K562 (cell line): Measurements from ENCODE around the gene PKP1. TPM values are rescaled to one million over a fixed set of nuclear protein-coding genes. Genes with fewer than 3 reads are reported as not detected.

Source experiments
- ATAC-seq: fragments of 200-7000 bp; cut with Tn5 transposase; 3 replicates; pipeline ENCODE4 v1.9.1; 2020; ENCODE audit warnings: moderate library complexity
- BruUV-seq: library from RNA; stranded (reverse); fragments of 400-500 nt; replicated peaks from 2 replicates; lab custom pipeline; 2021; lab: Mats Ljungman, UMichigan
- CTCF ChIA-PET: fragments of 300-600 bp; formaldehyde crosslinking; extraction: SDS; loops from one replicate; lab custom pipeline; 2021; ENCODE audit warnings: low intra/inter-chr PET ratio; lab: Yijun Ruan, JAX
- POLR2A ChIA-PET: fragments of 300-600, 350-650 bp; sonication (Branson Sonifier 250); formaldehyde crosslinking; extraction: SDS; loops from one replicate; lab custom pipeline; 2021; ENCODE audit warnings: antibody characterized with exemption, inconsistent platforms; lab: Yijun Ruan, JAX
- DNase-seq, 4 experiments: peaks; one replicate each; pipeline versions ENCODE4 v3.0.0 to v3.0.0-alpha.2; 2011 to 2018; ENCODE audit warnings: low spot score in 3 of 4, mixed read lengths in 3 of 4; ENCODE audit errors: extremely low read depth in 1 of 4
- FAIRE-seq: peaks from 2 replicates; lab custom pipeline; 2011; peaks lifted over from hg19 to GRCh38; lab: Jason Lieb, UNC
- H2AFZ ChIP-seq: 2 replicates; pipeline ENCODE4 v1.6.0; 2011; ENCODE audit warnings: low read depth, low read length, control low read depth, inconsistent platforms
- H3K27ac ChIP-seq: fragments of 200-600 bp; 3 replicates; pipeline ENCODE4 v1.8.0; 2011; ENCODE audit warnings: low read depth, mild to moderate bottlenecking, control low read depth, inconsistent platforms, low read length, moderate library complexity, mixed read lengths; ENCODE audit errors: extremely low read depth
- H3K27me3 ChIP-seq, 2 experiments: fragments of 300-600 bp in 1 of 2; 2 replicates in 1 of 2; 3 replicates in 1 of 2; pipeline versions ENCODE4 v1.6.0 to v1.8.0; 2011; ENCODE audit warnings: inconsistent platforms in 2 of 2, low read length in 2 of 2, mild to moderate bottlenecking in 1 of 2, mixed read lengths in 1 of 2, moderate library complexity in 1 of 2; ENCODE audit not compliant: control insufficient read depth in 2 of 2, insufficient read depth in 2 of 2
- H3K36me3 ChIP-seq: fragments of 300-600 bp; 3 replicates; pipeline ENCODE4 v1.8.0; 2011; ENCODE audit warnings: mild to moderate bottlenecking, low read length, inconsistent platforms; ENCODE audit not compliant: control insufficient read depth, insufficient read depth
- H3K4me1 ChIP-seq, 2 experiments: fragments of 200-600 bp in 1 of 2; replicated peaks in 1 of 2; 2 replicates in 1 of 2; 3 replicates in 1 of 2; pipeline versions ENCODE4 v1.5.1 to v1.8.0; 2011; ENCODE audit warnings: inconsistent platforms in 2 of 2, low read length in 2 of 2, mild to moderate bottlenecking in 1 of 2, mixed read lengths in 1 of 2, moderate library complexity in 1 of 2; ENCODE audit not compliant: control insufficient read depth in 2 of 2, insufficient read depth in 2 of 2
- H3K4me2 ChIP-seq: 2 replicates; pipeline ENCODE4 v1.6.1; 2011; ENCODE audit warnings: low read length, control low read depth, inconsistent platforms, mixed read lengths; ENCODE audit not compliant: insufficient read depth
- H3K4me3 ChIP-seq: fragments of 200-600 bp; sonication (generic), shearing (Covaris generic); 2 replicates; pipeline ENCODE4 v1.5.1; 2016; ENCODE audit warnings: control low read depth, inconsistent platforms
- H3K79me2 ChIP-seq: fragments of 200-600 bp; 3 replicates; pipeline ENCODE4 v1.8.0; 2011; ENCODE audit warnings: low read length, inconsistent platforms; ENCODE audit not compliant: control insufficient read depth, insufficient read depth
- H3K9ac ChIP-seq, 2 experiments: 2 replicates each; pipeline versions ENCODE4 v1.6.0 to v1.6.1; 2011; ENCODE audit warnings: low read depth in 2 of 2, low read length in 2 of 2, control low read depth in 1 of 2, inconsistent platforms in 1 of 2, mild to moderate bottlenecking in 1 of 2, mixed read lengths in 1 of 2; ENCODE audit not compliant: insufficient read depth in 1 of 2
- H3K9me1 ChIP-seq: one replicate; pipeline ENCODE4 v1.6.0; 2011; ENCODE audit warnings: inconsistent platforms, mild to moderate bottlenecking, low read length, moderate library complexity; ENCODE audit not compliant: control insufficient read depth, insufficient read depth
- H3K9me3 ChIP-seq: replicated peaks from 2 replicates; pipeline ENCODE4 v1.5.1; 2011; ENCODE audit warnings: low read depth, low read length, inconsistent platforms; ENCODE audit not compliant: control insufficient read depth, insufficient read depth
- H4K20me1 ChIP-seq: replicated peaks from 2 replicates; pipeline ENCODE4 v1.6.1; 2011; ENCODE audit warnings: low read length, inconsistent platforms, mixed read lengths; ENCODE audit not compliant: control insufficient read depth, insufficient read depth
- BRD4 ChIP-seq: fragments of 200-600 bp; sonication (generic); IDR thresholded peaks from 2 replicates; pipeline ENCODE4 v1.6.1; 2017; ENCODE audit warnings: inconsistent platforms
- CHCHD3 ChIP-seq: fragments of 250-450 bp; sonication (Bioruptor Pico); IDR thresholded peaks from 2 replicates; pipeline ENCODE4 v2.1.2; 2022; ENCODE audit warnings: mild to moderate bottlenecking
- CTBP1 ChIP-seq: fragments of 450-650 bp; IDR thresholded peaks from 2 replicates; pipeline ENCODE4 v1.6.1; 2016; ENCODE audit warnings: borderline replicate concordance
- ESRRA ChIP-seq: fragments of 450-650 bp; IDR thresholded peaks from 2 replicates; pipeline ENCODE4 v1.6.1; 2014; ENCODE audit warnings: low read depth, mild to moderate bottlenecking, moderate library complexity, borderline replicate concordance
- NCOA6 ChIP-seq: fragments of 450-650 bp; IDR thresholded peaks from 2 replicates; pipeline ENCODE4 v1.6.1; 2017; ENCODE audit warnings: mild to moderate bottlenecking
- NELFE ChIP-seq: IDR thresholded peaks from 2 replicates; pipeline ENCODE4 v1.6.1; 2011; ENCODE audit warnings: mild to moderate bottlenecking; ENCODE audit not compliant: insufficient read depth, insufficient read length
- NEUROD1 ChIP-seq: fragments of 150-350 bp; IDR thresholded peaks from 2 replicates; pipeline ENCODE4 v1.6.1; 2014; ENCODE audit warnings: borderline replicate concordance, low read length, low read depth; ENCODE audit not compliant: partially characterized antibody
- NR0B1 ChIP-seq: fragments of 450-650 bp; IDR thresholded peaks from one replicate; pipeline ENCODE4 v1.6.1; 2018; ENCODE audit warnings: mild to moderate bottlenecking, moderate library complexity; ENCODE audit not compliant: partially characterized antibody
- RAD21 ChIP-seq, 2 experiments: fragments of 250-450 bp in 1 of 2; fragments of 450-650 bp in 1 of 2; sonication (Bioruptor Pico) in 1 of 2; formaldehyde crosslinking in 1 of 2; IDR thresholded peaks in 1 of 2; conservative IDR thresholded peaks in 1 of 2; 2 replicates each; pipeline versions ENCODE4 v1.4.0 to v1.8.0; 2020 to 2022; ENCODE audit warnings: mild to moderate bottlenecking in 2 of 2, moderate library complexity in 1 of 2
- RBM34 ChIP-seq: fragments of 200-400 bp; formaldehyde crosslinking; IDR thresholded peaks from 2 replicates; pipeline ENCODE4 v1.6.1; 2018; ENCODE audit warnings: low read length, borderline replicate concordance; ENCODE audit not compliant: insufficient read depth
- TCF7 ChIP-seq: sonication (generic); IDR thresholded peaks from 2 replicates; pipeline ENCODE4 v1.6.1; 2016; ENCODE audit warnings: antibody characterized with exemption, borderline replicate concordance
- ZBTB12 ChIP-seq: fragments of 250-450 bp; sonication (Bioruptor Pico); IDR thresholded peaks from 2 replicates; pipeline ENCODE4 v1.4.0; 2020
- ZFP36 ChIP-seq: fragments of 150-350 bp; IDR thresholded peaks from 2 replicates; pipeline ENCODE4 v1.6.1; 2018; ENCODE audit warnings: low read length, low read depth; ENCODE audit not compliant: partially characterized antibody
- ZNF324 ChIP-seq: fragments of 250-450 bp; sonication (Bioruptor Pico); IDR thresholded peaks from 2 replicates; pipeline ENCODE4 v1.4.0; 2020; ENCODE audit warnings: mild to moderate bottlenecking
- ZNF583 ChIP-seq: fragments of 250-450 bp; sonication (Bioruptor Pico); IDR thresholded peaks from 2 replicates; pipeline ENCODE4 v1.4.0; 2020
- ZNF639 ChIP-seq, 2 experiments: fragments of 200-800 bp in 1 of 2; sonication (Bioruptor generic) in 1 of 2; sonication (generic) in 1 of 2; formaldehyde crosslinking in 1 of 2; IDR thresholded peaks in 1 of 2; conservative IDR thresholded peaks in 1 of 2; 2 replicates each; pipeline versions ENCODE4 v1.5.0 to v1.6.1; 2016 to 2020; ENCODE audit warnings: missing compliant biosample characterization in 1 of 2, missing genetic modification characterization in 1 of 2, missing genetic modification reagents in 1 of 2
- WGBS: fragments of 100-300 bp; shearing (Covaris generic); methylation state at CpG from one replicate; pipeline ENCODE4 v1.1.6; 2016; ENCODE audit warnings: low coverage, mixed read lengths; ENCODE audit not compliant: insufficient coverage; ENCODE audit errors: missing lambda C conversion rate; 5-methylcytosine and 5-hydroxymethylcytosine counted together
- in situ Hi-C: fragments of 300-500 bp; cut with MboI; formaldehyde crosslinking; loops from 4 replicates; pipeline ENCODE4 v1.15.0; 2018; ENCODE audit warnings: inconsistent platforms, mixed read lengths
- intact Hi-C: fragments of 100-400 bp; cut with micrococcal nuclease; formaldehyde crosslinking; loops from 2 replicates; pipeline ENCODE4 v1.14.2; 2022
- polyA plus RNA-seq, 8 experiments: library from polyadenylated mRNA; depleted of rRNA in 4 of 8; stranded (reverse) in 5 of 8; unstranded in 3 of 8; fragments of >200 nt; fragmentation: Nextera tagmentation in 2 of 8; fragmentation: Illumina TruSeq in 1 of 8; extraction: Ambion mirVana in 2 of 8; extraction: Trizol in 1 of 8; gene quantifications; 2 replicates each; pipeline versions ENCODE4 v1.2.1 to v1.2.3, GENCODE V29; 2011 to 2014; ENCODE audit warnings: inconsistent platforms in 1 of 8, missing spikeins in 1 of 8
- total RNA-seq, 7 experiments: library from RNA; depleted of rRNA in 6 of 7; stranded (reverse); fragments of >200 nt in 6 of 7; fragmentation: Illumina TruSeq in 2 of 7; extraction: Trizol in 2 of 7; gene quantifications; 2 replicates each; pipeline versions ENCODE4 v1.2.1 to v1.2.3, GENCODE V29; 2011 to 2021; ENCODE audit warnings: low replicate concordance in 1 of 7

Gene PKP1
- total and polyA plus RNA-seq, 9 of the 15 experiments (the other 6 are each of a cell fraction or from before 2014, with no cell fraction given): not detected

- no peak for FAIRE-seq
- CTCF ChIA-PET: no interaction called here
These were observed 5.9 kb upstream of the PKP1 start for GRCh38 chr1:201277441-201277840.

More at GRCh38 chr1:201277441-201277840, 5.9 kb upstream of the PKP1 start:
- no peaks in the 10 kb centered on the region for H3K79me2 ChIP-seq
- no peak overlapping the region for H3K27ac ChIP-seq
- TF ChIP-seq TCF7: no peak
- no peak for TF ChIP-seq RAD21 (CRISPR knock-in tag; conservative IDR thresholded peaks at IDR 0.05 in 1 of 2, IDR thresholded peaks at IDR 0.05 in 1 of 2)
- no peak for TF ChIP-seq NELFE
- no peak for TF ChIP-seq NR0B1
- no peak for TF ChIP-seq NCOA6
- no peak for TF ChIP-seq CTBP1
- TF ChIP-seq NEUROD1: no peak
- TF ChIP-seq BRD4: no peak
- no peak for TF ChIP-seq ZNF639 (CRISPR knock-in tag; conservative IDR thresholded peaks at IDR 0.05 in 1 of 2, IDR thresholded peaks at IDR 0.05 in 1 of 2)
- no peak for TF ChIP-seq ESRRA
- no peak for TF ChIP-seq ZNF324 (CRISPR knock-in tag)
- TF ChIP-seq RBM34: no peak
- no peak for TF ChIP-seq ZFP36
- TF ChIP-seq ZNF583 (CRISPR knock-in tag): no peak
- no peak for TF ChIP-seq CHCHD3 (CRISPR knock-in tag)
- no peak for TF ChIP-seq ZBTB12 (CRISPR knock-in tag)
- POLR2A ChIA-PET: interaction anchor here (1.0 kb wide), 1 partner anchor 9 kb away, joined by 3 read pairs; no protein-coding TSS in a partner anchor
- H4K20me1 ChIP-seq: no peaks in the 10 kb centered on the region; the same call in none of the 2 replicates
- DNase-seq (no peak), ATAC-seq (no peak)
- H2AFZ ChIP-seq: no peak overlapping the region
- no peak overlapping the region for H3K9ac ChIP-seq
- intact Hi-C loops (no loop called here), in situ Hi-C loops (no loop called here)
- peaks cover 54 to 85% of the 10 kb centered on the region in 2 experiments for H3K27me3 ChIP-seq
- H3K9me1 ChIP-seq: no peaks in the 10 kb centered on the region
- 5% methylated on average over 4 of the region's 4 CpGs for WGBS
- H3K36me3 ChIP-seq: no peaks in the 10 kb centered on the region
- BruUV-seq: no TSS peak
- H3K4me2 ChIP-seq: no peak overlapping the region
- H3K4me3 ChIP-seq: no peak overlapping the region
- H3K9me3 ChIP-seq: no peaks in the 10 kb centered on the region
- peaks cover 0 to 4% of the 10 kb centered on the region in 2 experiments; a peak in 1 of 5 replicates for H3K4me1 ChIP-seq
